PC-3 (cell line): Measurements from ENCODE around the gene TESK1. TPM values are rescaled to one million over a fixed set of nuclear protein-coding genes. Genes with fewer than 3 reads are reported as not detected.

ENCODE experiments used
- ATAC-seq: fragments of 200-7000 bp; cut with Tn5 transposase; 2 replicates; pipeline ENCODE4 v1.9.1; 2020; ENCODE audit warnings: mild to moderate bottlenecking, moderate library complexity
- BruUV-seq: library from RNA; stranded (reverse); fragments of 400-500 nt; replicated peaks from 2 replicates; lab custom pipeline; 2021; lab: Mats Ljungman, UMichigan
- CTCF ChIA-PET: fragments of 300-600 bp; sonication (Branson Sonifier 250); formaldehyde crosslinking; loops from one replicate; lab custom pipeline; 2022; ENCODE audit warnings: antibody characterized with exemption; lab: Charles Lee
- POLR2A ChIA-PET: fragments of 300-600 bp; sonication (Branson Sonifier 250); formaldehyde crosslinking; loops from one replicate; lab custom pipeline; 2022; ENCODE audit warnings: antibody characterized with exemption; ENCODE audit not compliant: unreplicated experiment; lab: Charles Lee
- DNase-seq: peaks from one replicate; pipeline ENCODE4 v3.0.0-alpha.2; 2015
- H2AFZ ChIP-seq: fragments of 300-600 bp; sonication (generic); 2 replicates; pipeline ENCODE4 v1.6.0; 2016; ENCODE audit warnings: antibody characterized with exemption, low read length
- H3F3A ChIP-seq: fragments of 300-600 bp; sonication (generic); one replicate; pipeline ENCODE4 v1.6.0; 2017; ENCODE audit warnings: antibody characterized with exemption, low read length, control low read depth, mild to moderate bottlenecking; ENCODE audit not compliant: unreplicated experiment
- H3K27ac ChIP-seq: fragments of 300-600 bp; sonication (generic); 2 replicates; pipeline ENCODE4 v1.5.1; 2016; ENCODE audit warnings: mild to moderate bottlenecking, low read length
- H3K27me3 ChIP-seq: fragments of 300-600 bp; sonication (generic); 2 replicates; pipeline ENCODE4 v1.6.1; 2016; ENCODE audit warnings: low read length, mixed read lengths
- H3K36me3 ChIP-seq: fragments of 300-600 bp; sonication (generic); 2 replicates; pipeline ENCODE4 v1.6.1; 2016; ENCODE audit warnings: low read depth, mixed run types, low read length, mixed read lengths
- H3K4me1 ChIP-seq: fragments of 300-600 bp; sonication (generic); 2 replicates; pipeline ENCODE4 v1.5.1; 2016; ENCODE audit warnings: low read length; ENCODE audit not compliant: insufficient read depth
- H3K4me2 ChIP-seq: fragments of 300-600 bp; sonication (generic); 2 replicates; pipeline ENCODE4 v1.6.0; 2016; ENCODE audit warnings: low read length
- H3K4me3 ChIP-seq: fragments of 300-600 bp; sonication (generic); 2 replicates; pipeline ENCODE4 v1.5.1; 2016; ENCODE audit warnings: mild to moderate bottlenecking, low read length, mixed read lengths
- H3K79me2 ChIP-seq: fragments of 300-600 bp; sonication (generic); 2 replicates; pipeline ENCODE4 v1.6.1; 2017; ENCODE audit warnings: low read length, mixed read lengths
- H3K9ac ChIP-seq: fragments of 300-600 bp; sonication (generic); 2 replicates; pipeline ENCODE4 v1.6.0; 2016; ENCODE audit warnings: mild to moderate bottlenecking, low read length
- H3K9me2 ChIP-seq: fragments of 300-600 bp; sonication (generic); replicated peaks from 2 replicates; pipeline ENCODE4 v1.6.1; 2016; ENCODE audit warnings: mixed run types, low read length, mixed read lengths
- H3K9me3 ChIP-seq: fragments of 300-600 bp; sonication (generic); 2 replicates; pipeline ENCODE4 v1.6.1; 2016; ENCODE audit warnings: low read length, mixed read lengths
- H4K20me1 ChIP-seq: fragments of 300-600 bp; sonication (generic); 2 replicates; pipeline ENCODE4 v1.6.1; 2016; ENCODE audit warnings: low read length, mixed read lengths
- CTCF ChIP-seq: fragments of 300-600 bp; sonication (generic); conservative IDR thresholded peaks from 2 replicates; pipeline ENCODE4 v1.5.1; 2017; ENCODE audit warnings: antibody characterized with exemption, low read depth, mild to moderate bottlenecking, low read length
- EZH2 ChIP-seq: fragments of 300-600 bp; sonication (generic); IDR thresholded peaks from one replicate; pipeline ENCODE4 v1.6.1; 2017; ENCODE audit warnings: antibody characterized with exemption, mild to moderate bottlenecking, low read length; ENCODE audit not compliant: unreplicated experiment
- EZH2phosphoT487 ChIP-seq: fragments of 300-600 bp; sonication (generic); IDR thresholded peaks from 2 replicates; pipeline ENCODE4 v1.6.1; 2018; ENCODE audit warnings: mild to moderate bottlenecking, antibody characterized with exemption, low read length, borderline replicate concordance
- intact Hi-C: fragments of 100-400 bp; cut with micrococcal nuclease; formaldehyde crosslinking; loops from 2 replicates; pipeline ENCODE4 v1.9.0; 2023
- total RNA-seq: library from RNA; depleted of rRNA; stranded (reverse); fragments of >200 nt; gene quantifications from 2 replicates; pipeline ENCODE4 v1.2.3, GENCODE V29; 2014

The TESK1 gene
- total RNA-seq, 1 experiment from 2014 or later: 11.2 TPM

- Histone ChIP-seq H3K9ac (peak overlapping the region; percentile 66), H3K27ac (no peak overlapping the region), H3F3A (no peaks in the 10 kb centered on the region), H3K9me3 (no peaks in the 10 kb centered on the region), H4K20me1 (no peaks in the 10 kb centered on the region), H3K36me3 (no peaks in the 10 kb centered on the region), H3K4me1 (peaks cover 5% of the 10 kb centered on the region), H3K9me2 (no peaks in the 10 kb centered on the region), H3K27me3 (no peaks in the 10 kb centered on the region), H3K4me3 (peak overlapping the region; percentile 90), H2AFZ (peak overlapping the region; percentile 97), H3K4me2 (peak overlapping the region; percentile 90), H3K79me2 (no peaks in the 10 kb centered on the region)
- DNase-seq (peak; percentile 87), ATAC-seq (peak; percentile 97)
- intact Hi-C loops: loop anchor here (1.0 kb wide), 1 partner anchor 42 kb away; no protein-coding TSS in a partner anchor
- TF ChIP-seq EZH2 (no peak), EZH2phosphoT487 (no peak), CTCF (peak; percentile 70)
- CTCF ChIA-PET: interaction anchor here (1.0 kb wide), 1 partner anchor 14 kb away, joined by 5 read pairs; no protein-coding TSS in a partner anchor
- POLR2A ChIA-PET: no interaction called here
- BruUV-seq: no TSS peak
These were observed 41.6 kb downstream of the TESK1 start for GRCh38 chr9:35646533-35647265.

GRCh38 chr9:35649431-35650340, 44.6 kb downstream of the TESK1 start:
- H3K4me1 ChIP-seq: peaks cover 18% of the 10 kb centered on the region
- H3K9me3 ChIP-seq: no peaks in the 10 kb centered on the region
- H3K4me3 ChIP-seq: no peak overlapping the region
- ATAC-seq (no peak), DNase-seq (no peak)
- H4K20me1 ChIP-seq: no peaks in the 10 kb centered on the region
- no peaks in the 10 kb centered on the region for H3K36me3 ChIP-seq
- POLR2A ChIA-PET: no interaction called here
- intact Hi-C loops: loop anchor here (10.0 kb wide), 1 partner anchor 145 kb away; the partner anchor contains the start of gene NPR2
- no peak overlapping the region for H2AFZ ChIP-seq
- H3K9me2 ChIP-seq: no peaks in the 10 kb centered on the region
- H3F3A ChIP-seq: no peaks in the 10 kb centered on the region
- no TSS peak for BruUV-seq
- no peak for TF ChIP-seq EZH2phosphoT487
- TF ChIP-seq EZH2: no peak
- no peak for TF ChIP-seq CTCF
- no peak overlapping the region for H3K4me2 ChIP-seq
- H3K79me2 ChIP-seq: no peaks in the 10 kb centered on the region
- H3K9ac ChIP-seq: no peak overlapping the region
- no peak overlapping the region for H3K27ac ChIP-seq
- H3K27me3 ChIP-seq: no peaks in the 10 kb centered on the region
- CTCF ChIA-PET: no interaction called here
